NCI-H146 (cell line): ENCODE results near the gene NADK2.
A peak's percentile ranks its signal among the peaks of the same experiment; 100 is the strongest.
"Not testable (repeated sequence)": the region's sequence is repeated elsewhere in the genome, so short reads cannot be mapped to it uniquely, and the experiment has no call there.

Experiments used
- DNase-seq: peaks from one replicate; lab custom pipeline; 2025; lab: John Stamatoyannopoulos, UW

The NADK2 gene

GRCh38 chr5:36206913-36207312 lies 34.8 kb downstream of the NADK2 start:
- no peak for DNase-seq

- no peak for DNase-seq
These were observed 36.4 kb downstream of the NADK2 start for GRCh38 chr5:36205329-36205728.

DNA sequence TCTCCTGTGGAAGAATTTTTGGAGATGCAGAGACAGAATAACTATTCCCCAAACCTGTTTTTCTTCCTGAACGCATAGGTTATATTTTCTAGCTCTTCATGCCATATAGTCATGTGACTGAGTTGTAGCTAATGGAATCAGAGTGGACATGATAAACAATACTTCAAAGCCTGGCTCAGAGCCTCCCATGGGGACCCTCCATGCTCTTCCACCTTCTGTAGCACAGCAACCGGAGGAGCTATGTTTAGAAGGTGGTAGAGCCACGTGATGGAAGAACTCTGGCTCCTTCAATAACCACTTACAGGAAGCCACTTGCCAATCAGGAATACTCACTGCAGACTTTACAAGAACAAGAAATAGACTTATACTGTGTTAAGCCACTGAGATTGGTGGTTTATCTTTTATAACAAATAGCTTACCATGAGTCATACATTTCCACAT lies 39.2 kb downstream of the NADK2 start:
- DNase-seq: no peak

DNA sequence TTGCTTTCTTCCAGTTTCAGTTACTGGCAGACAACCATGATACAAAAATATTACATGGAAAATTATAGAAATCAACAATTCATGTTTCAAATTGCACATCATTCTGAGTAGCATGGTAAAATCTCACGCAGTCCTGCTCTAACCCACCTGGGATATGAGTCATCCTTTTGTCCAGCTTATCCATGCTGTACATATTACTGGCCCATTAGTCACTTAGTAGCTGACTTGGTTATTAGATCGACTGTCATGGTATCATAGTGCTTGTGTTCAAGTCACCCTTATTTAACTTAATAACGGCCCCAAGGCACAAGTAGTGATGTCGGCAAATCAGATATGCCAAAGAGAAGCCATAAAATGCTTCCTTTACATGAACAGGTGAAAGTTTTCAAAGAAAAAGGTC lies 41.2 kb downstream of the NADK2 start:
- no peak for DNase-seq

GRCh38 chr5:36199620-36200019 lies 42.1 kb downstream of the NADK2 start:
- no peak for DNase-seq

- peak; percentile 3 for DNase-seq
These were observed 42.9 kb downstream of the NADK2 start for GRCh38 chr5:36198783-36199182.

- no peak for DNase-seq
These were observed 43.4 kb downstream of the NADK2 start for GRCh38 chr5:36198281-36198680.

- DNase-seq: no peak
These were observed 48.0 kb downstream of the NADK2 start for GRCh38 chr5:36193746-36194145.

DNA sequence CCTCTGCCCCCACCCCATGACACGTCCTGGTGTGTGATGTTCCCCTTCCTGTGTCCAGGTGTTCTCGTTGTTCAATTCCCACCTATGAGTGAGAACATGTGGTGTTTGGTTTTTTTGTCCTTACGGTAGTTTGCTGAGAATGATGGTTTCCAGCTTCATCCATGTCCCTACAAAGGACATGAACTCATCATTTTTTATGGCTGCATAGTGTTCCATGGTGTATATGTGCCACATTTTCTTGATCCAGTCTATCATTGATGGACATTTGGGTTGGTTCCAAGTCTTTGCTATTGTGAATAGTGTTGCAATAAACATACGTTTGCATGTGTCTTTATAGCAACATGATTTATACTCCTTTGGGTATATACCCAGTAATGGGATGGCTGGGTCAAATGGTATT lies 57.3 kb downstream of the NADK2 start:
- DNase-seq: not testable (repeated sequence)

GRCh38 chr5:36181774-36182173 lies 60.0 kb downstream of the NADK2 start:
- DNase-seq: no peak

DNA sequence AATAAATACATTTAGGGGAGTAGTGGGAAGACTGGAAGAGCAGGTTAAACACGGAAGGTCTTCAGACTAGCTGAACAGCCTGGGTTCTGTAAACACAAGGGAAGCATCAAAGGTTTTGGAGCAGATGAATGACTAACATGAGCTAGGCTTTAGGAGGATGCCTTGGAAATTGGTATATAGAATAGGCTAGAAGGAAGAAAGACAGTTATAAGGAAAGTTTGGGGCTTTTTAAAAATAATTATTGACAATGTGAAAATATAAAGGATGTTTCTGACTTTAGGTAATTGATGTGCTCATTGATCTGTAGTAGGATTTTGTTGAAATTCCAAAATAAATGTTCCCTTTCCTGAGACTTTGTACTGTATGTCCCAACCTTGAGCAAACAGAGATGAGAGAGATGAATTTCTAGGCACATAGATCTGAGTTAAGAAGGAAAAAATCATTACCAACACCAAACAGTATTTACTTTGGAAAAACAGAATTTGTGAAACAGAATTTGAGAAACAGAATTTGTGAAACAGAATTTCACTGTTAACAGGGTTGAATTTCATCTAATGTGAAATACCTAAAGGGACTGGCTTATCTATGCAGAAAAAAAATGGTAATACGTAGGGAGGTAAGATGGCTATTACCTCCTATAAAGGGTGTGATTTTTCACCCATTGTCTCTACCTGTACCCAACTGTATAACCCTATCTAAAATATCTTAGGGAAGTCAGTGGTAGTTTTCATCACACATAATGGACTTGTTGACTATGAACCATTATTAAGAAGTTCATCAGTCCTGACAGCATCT lies 61.0 kb downstream of the NADK2 start:
- no peak for DNase-seq

DNA sequence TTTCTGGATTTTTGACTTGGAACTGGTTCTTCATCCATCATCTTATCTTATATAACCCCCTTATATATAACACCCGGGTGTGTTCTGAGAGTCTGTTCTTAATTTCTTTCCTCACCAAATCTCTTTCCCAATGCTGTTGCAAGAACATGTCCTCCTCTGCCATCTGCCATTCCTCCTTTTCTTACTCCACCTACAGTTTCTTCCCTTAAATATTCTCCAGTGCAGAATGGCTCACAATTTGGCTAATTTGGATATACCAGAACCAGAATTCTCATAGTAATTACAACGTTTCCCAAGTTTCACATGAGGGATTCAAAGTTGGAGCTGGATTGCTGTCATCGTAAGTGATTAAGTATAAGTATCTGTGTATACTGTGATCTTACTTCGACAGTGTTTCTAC lies 61.8 kb downstream of the NADK2 start:
- DNase-seq: no peak

- DNase-seq: no peak
These were observed 63.2 kb downstream of the NADK2 start for GRCh38 chr5:36178524-36178890.

DNA sequence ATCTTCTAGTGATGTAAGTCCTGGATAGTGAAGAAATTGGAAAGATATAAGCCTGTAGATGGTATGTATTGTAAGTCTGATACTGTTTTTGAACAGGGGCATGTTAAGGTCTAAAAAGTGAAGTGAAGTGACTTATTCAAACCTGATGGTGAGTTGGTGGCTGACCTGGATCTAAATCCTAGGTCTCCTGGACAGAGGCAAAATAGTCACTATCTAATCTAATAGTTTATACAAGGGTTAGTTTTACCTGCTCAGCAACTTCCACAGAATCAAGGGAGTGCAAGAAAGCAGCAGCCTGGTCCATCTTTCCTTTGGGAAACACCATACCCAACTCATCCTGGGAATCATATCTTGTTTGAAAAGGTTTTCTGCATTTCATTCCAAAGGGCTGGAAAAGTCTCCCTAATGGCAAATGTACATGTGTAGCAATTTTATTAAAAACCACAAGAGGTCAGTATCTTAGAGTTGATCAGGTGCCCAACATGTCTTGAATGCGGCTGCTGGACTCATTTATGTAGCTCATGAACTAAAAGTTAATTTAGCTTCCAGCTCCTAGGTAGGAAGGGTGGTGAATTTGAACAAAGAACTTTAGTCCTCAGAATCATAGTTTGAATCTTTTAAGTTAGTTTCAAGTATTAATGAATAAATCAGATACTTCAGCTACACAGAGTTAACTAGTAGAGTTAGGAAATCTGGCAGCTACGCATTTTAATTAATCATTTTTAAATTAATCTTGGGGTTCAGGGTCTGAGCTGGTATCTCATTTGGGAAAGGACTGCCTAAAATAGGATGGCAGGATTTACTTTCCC lies 63.8 kb downstream of the NADK2 start:
- DNase-seq: peak; percentile 23

DNA sequence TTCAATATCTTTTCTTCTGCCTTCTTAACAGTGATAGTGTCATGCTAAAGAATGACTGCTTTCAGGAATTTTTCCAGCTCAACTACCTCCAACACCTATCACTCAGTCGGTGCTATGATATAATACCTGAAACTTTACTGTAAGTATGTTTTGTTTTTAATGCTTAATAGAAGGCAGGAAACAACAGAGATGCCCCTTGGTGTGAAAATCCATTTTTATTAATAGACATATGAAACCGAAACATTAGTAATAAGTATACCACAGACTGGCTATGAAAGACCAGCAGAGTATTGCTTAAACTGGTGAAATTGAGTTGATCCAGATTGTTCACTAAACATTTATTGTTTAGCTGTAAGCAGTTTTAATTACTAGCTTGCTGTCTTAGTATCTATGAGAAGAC lies 64.6 kb downstream of the NADK2 start:
- no peak for DNase-seq

GRCh38 chr5:36175043-36175442 lies 66.7 kb downstream of the NADK2 start:
- no peak for DNase-seq

- DNase-seq: no peak
These were observed 67.6 kb downstream of the NADK2 start for GRCh38 chr5:36174119-36174518.

DNA sequence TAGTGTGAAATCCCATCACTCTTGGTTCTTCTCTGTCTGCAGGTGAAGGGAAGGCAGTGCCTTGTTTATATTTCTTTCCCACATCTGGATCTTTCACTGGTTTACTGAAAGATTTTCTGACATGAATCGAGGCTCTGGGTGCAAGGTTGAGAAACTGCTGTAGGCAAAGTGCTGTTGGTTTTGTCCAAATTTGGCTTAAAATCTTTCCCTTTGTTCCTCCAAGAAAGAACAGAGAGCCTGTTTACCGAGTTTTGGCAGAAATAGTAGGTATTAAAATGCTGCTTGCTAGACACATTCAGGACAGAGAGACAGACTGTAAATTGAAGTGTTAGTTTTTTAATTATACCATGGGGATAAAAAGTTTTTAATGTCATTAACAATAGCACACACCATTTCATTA lies 68.3 kb downstream of the NADK2 start:
- DNase-seq: no peak

DNA sequence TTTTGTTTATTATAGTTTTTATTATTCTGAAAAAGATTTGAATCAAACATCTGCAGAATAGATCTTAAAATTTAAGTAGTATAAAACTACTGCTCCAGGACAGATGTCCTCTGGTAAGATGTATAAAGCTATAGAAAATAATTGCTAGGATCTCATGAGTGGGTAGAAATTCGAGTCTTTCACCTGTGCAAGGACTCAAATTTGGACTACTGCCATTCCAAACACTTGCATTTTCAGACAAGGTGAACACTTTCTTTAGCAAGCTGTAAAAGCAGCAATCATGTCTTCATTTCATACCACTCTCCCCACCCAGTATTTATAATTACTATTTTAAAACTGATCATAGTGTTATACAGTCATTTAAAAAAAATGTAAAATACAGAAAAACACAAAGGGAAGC lies 69.1 kb downstream of the NADK2 start:
- no peak for DNase-seq

- no peak for DNase-seq
These were observed 70.8 kb downstream of the NADK2 start for GRCh38 chr5:36170832-36171424.

GRCh38 chr5:36168737-36169136 lies 73.0 kb downstream of the NADK2 start:
- no peak for DNase-seq

DNA sequence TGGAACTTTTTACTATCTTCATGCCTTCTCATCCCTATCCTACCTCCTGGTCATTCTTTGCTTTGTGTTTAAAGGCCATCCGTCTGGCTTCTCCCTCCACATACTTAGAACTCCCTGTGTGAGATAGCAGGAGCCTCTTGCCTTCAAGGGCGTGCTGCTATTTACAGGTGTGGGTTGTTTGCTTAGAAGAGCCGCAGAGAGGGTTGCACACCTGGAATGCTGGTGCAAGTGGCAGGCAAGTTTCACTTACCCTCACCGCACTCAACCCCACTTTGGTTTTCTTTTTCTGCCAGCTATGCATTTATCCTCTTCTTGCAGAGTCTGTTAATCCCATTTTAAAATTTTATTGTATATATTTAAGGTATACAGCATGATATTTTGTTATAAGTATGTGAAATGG lies 77.3 kb downstream of the NADK2 start:
- DNase-seq: no peak
